Left ventricle myocardium inferior (tissue), 1 donor: ENCODE results near the gene RNF157. TPM values are rescaled to one million over a fixed set of nuclear protein-coding genes. Genes with fewer than 3 reads are reported as not detected.
A peak's percentile ranks its signal among the peaks of the same experiment; 100 is the strongest.

ENCODE experiments used
- DNase-seq: peaks from one replicate; pipeline ENCODE4 v3.0.0-alpha.2; 2020
- H3K27ac ChIP-seq: fragments of 200-600 bp; replicated peaks from 2 replicates; pipeline ENCODE4 v1.8.0; 2021
- H3K27me3 ChIP-seq: fragments of 200-600 bp; 2 replicates; pipeline ENCODE4 v1.8.0; 2021; ENCODE audit warnings: low read depth
- H3K36me3 ChIP-seq: fragments of 200-600 bp; 2 replicates; pipeline ENCODE4 v1.8.0; 2021
- H3K4me1 ChIP-seq: fragments of 200-600 bp; 2 replicates; pipeline ENCODE4 v1.8.0; 2021
- H3K4me3 ChIP-seq: fragments of 200-600 bp; 2 replicates; pipeline ENCODE4 v1.8.0; 2021; ENCODE audit warnings: mild to moderate bottlenecking, moderate library complexity
- H3K9me3 ChIP-seq: fragments of 200-600 bp; replicated peaks from 2 replicates; pipeline ENCODE4 v1.8.0; 2021
- intact Hi-C: fragments of 100-400 bp; cut with micrococcal nuclease; formaldehyde crosslinking; loops from one replicate; pipeline ENCODE4 v1.11.0; 2022
- long read RNA-seq: library from polyadenylated mRNA; unstranded; transcript quantifications from one replicate; pipeline ENCODE4 v2.0.0, GENCODE V29; 2021
- total RNA-seq: library from RNA; stranded (reverse); fragmentation: NEBNext Ultra II Directional; extraction: Animal tissue kit (Norgen Biotek cat#: 25700); gene quantifications from one replicate; pipeline ENCODE4 v1.2.1, GENCODE V29; 2021
- TF ChIP-seq, protein P1 (sequence below): fragments of 200-600 bp; IDR thresholded peaks from 2 replicates; pipeline ENCODE4 v1.8.0; 2021; ENCODE audit warnings: antibody characterized with exemption, mild to moderate bottlenecking, borderline replicate concordance
- donor health status: DM: no; HTN: yes; CAD: no; lungs with severe emphysema.

Gene RNF157
- 4.8 TPM for total RNA-seq
- long read RNA-seq, full-length matches to known transcripts = 5 of 12 reads
- long read RNA-seq, partial matches to known transcripts = 3 of 12 reads
- long read RNA-seq, other reads (novel, unspliced or antisense) = 4 of 12 reads

DNA sequence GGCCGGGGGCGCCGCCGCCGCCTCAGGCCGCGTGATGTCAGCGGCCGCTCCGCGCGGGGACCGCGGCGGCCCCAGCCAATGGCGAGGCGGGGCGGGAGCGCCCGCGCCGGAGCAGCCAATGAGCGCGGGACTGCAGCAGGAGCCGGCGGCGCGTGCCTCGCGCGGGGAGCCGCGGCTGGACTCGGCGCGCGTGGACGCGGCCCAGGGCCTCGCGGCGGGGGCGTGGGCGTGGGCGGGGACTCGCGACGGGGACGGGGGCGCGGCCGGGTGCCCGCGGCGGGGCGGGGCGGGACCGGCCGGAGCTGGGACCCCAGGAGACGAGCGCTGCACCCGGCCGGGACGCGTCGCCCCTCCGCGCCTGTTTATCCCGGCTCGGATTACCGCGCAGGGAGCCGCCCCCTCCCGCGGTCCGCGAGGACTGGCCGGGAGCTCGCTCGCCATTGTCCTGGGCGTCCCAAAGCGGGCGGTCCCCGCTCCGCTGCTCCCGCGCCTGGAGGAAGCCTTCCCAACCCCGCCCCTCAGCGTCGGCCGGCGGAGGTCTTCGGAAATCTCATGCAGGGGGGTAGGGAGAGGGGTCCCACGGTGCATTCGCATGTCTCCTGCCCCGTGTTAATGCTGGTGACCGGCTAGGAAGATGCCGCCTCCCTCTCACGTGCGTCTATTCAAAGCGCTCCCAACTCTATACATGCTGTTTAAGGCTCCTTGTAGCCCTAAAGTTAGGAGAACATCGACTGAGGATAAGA is at the start of gene RNF157:
RNF157 (minus strand) TSS at position 33 of the 743 bp plus-strand sequence. CDS start 253 bp downstream, outside the sequence.
- Histone ChIP-seq H3K27ac (peak within 1 kb of the TSS; percentile 72), H3K9me3 (no peaks in the 10 kb centered on the region), H3K4me3 (peak within 1 kb of the TSS; percentile 80), H3K36me3 (no peaks in the 10 kb centered on the region), H3K27me3 (no peaks in the 10 kb centered on the region), H3K4me1 (peaks cover 23% of the 10 kb centered on the region)
- TF ChIP-seq, protein P1, sequence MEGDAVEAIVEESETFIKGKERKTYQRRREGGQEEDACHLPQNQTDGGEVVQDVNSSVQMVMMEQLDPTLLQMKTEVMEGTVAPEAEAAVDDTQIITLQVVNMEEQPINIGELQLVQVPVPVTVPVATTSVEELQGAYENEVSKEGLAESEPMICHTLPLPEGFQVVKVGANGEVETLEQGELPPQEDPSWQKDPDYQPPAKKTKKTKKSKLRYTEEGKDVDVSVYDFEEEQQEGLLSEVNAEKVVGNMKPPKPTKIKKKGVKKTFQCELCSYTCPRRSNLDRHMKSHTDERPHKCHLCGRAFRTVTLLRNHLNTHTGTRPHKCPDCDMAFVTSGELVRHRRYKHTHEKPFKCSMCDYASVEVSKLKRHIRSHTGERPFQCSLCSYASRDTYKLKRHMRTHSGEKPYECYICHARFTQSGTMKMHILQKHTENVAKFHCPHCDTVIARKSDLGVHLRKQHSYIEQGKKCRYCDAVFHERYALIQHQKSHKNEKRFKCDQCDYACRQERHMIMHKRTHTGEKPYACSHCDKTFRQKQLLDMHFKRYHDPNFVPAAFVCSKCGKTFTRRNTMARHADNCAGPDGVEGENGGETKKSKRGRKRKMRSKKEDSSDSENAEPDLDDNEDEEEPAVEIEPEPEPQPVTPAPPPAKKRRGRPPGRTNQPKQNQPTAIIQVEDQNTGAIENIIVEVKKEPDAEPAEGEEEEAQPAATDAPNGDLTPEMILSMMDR = no peak
- DNase-seq = peak; percentile 73
- intact Hi-C loops = no loop called here

DNA sequence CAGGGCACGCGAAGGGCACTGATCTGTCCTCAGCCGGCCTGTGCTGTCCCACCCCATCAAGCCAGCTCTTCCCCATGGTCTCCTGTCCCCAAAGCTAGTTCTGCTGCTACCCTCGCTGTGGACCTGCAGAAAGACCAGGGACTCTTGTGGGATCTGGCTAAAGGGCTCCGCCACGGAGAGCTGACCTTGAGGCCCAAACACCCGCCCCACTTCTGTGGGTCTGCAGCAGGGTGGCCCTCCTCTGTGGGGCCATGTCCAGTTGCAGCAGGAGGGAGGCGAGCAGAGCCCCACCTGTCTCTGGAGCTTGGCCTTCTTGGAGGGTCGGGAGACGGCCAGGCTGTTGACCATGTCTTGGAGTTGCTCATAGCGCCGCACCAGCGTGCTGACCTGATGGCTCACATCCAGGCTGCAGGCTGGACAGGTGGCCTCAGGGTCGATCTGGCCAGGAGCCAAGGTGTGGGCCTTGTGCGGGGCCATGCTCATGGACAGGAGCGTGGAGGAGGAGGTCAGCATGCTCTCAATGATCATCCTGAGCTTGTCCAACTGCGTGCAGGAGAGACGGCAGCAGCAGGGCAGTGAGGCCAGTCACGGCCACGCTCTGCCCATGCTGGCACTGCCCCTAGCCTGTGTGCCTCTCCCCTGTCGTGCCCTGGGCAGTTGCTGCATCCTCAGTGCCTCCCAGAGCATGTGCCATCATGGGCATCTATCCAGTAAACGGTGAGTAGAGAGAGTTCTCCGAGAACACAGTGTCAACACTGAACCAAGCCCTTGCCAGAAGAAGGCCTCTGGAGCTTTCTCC is 41.5 kb upstream of the RNF157 start:
- Histone ChIP-seq H3K4me1 (peaks cover 20% of the 10 kb centered on the region), H3K27ac (peak overlapping the region; percentile 48), H3K9me3 (no peaks in the 10 kb centered on the region), H3K36me3 (no peaks in the 10 kb centered on the region), H3K27me3 (no peaks in the 10 kb centered on the region), H3K4me3 (no peak overlapping the region)
- intact Hi-C loops = no loop called here
- TF ChIP-seq, protein P1 = no peak
- peak; percentile 37 for DNase-seq

DNA sequence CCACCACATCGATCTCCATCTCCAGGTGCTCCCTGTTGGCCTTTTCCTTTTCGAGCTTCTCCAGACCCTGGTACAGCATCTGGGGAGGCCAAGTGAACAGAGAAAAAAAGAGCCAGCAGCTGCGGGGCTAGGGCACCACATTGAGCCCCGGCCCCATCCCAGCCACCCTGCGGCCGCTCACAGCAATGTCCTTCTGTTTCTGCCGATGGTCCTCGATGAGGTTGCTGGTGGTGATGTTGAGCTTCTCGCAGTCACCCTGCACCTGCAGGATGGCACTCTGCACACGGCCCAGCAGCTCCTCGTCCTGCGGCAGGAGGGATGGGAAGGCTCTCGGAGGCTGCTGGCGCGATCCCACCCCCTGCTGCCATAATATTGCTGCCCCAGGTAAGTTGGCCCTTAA is 40.4 kb upstream of the RNF157 start:
- H3K9me3 ChIP-seq = no peaks in the 10 kb centered on the region
- no peaks in the 10 kb centered on the region for H3K36me3 ChIP-seq
- TF ChIP-seq, protein P1 = no peak
- no peak overlapping the region for H3K27ac ChIP-seq
- no peak overlapping the region for H3K4me3 ChIP-seq
- H3K4me1 ChIP-seq = peaks cover 20% of the 10 kb centered on the region
- DNase-seq = no peak
- intact Hi-C loops = no loop called here
- no peaks in the 10 kb centered on the region for H3K27me3 ChIP-seq

DNA sequence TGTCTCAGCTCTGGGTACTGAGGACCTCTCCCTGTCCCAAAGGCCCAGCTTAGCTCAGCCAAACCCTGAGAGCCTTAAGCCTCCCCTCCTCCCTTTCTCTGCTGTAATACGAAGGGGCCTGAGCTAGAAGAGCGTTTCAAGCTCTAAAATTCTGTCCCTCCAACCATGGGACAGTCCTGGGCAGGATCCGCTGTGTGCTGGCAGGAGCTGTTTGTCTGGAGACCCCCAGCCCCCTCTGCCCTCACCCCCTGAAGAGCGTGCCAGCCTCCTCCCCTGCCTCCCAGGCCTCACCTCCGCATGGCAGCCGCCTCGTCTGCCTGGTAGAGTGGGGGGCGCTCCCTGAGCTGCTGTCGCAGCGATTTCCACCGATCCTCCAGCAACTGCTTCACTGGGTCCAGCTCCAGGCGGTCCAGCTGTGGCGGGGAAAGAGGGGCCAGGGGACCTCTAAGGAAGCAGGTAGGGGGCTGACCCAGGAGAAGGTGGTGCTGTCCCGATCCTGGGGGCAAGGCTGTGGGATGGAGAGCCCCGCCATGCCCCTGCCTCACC is 39.5 kb upstream of the RNF157 start:
- DNase-seq = no peak
- no peaks in the 10 kb centered on the region for H3K9me3 ChIP-seq
- intact Hi-C loops = loop anchor here (5.0 to 10.0 kb wide), 2 partner anchors 95 to 158 kb away; no protein-coding TSS in a partner anchor
- peaks cover 20% of the 10 kb centered on the region for H3K4me1 ChIP-seq
- no peak overlapping the region for H3K4me3 ChIP-seq
- H3K36me3 ChIP-seq = no peaks in the 10 kb centered on the region
- TF ChIP-seq, protein P1 = peak; percentile 6
- no peak overlapping the region for H3K27ac ChIP-seq
- no peaks in the 10 kb centered on the region for H3K27me3 ChIP-seq
